CD8-positive, alpha-beta memory T cell (primary cell): ENCODE measurements around the gene STARD5. TPM values are rescaled to one million over a fixed set of nuclear protein-coding genes. Genes with fewer than 3 reads are reported as not detected.

Experiments
- CTCF ChIA-PET: fragments of 350-600 bp; sonication (Branson Sonifier 250); formaldehyde crosslinking; loops from one replicate; lab custom pipeline; 2021; ENCODE audit warnings: antibody characterized with exemption; lab: Charles Lee
- POLR2A ChIA-PET: fragments of 350-600 bp; sonication (Branson Sonifier 250); formaldehyde crosslinking; loops from one replicate; lab custom pipeline; 2021; ENCODE audit warnings: antibody characterized with exemption; lab: Charles Lee
- DNase-seq, 5 donors: peaks; one replicate each; pipeline versions ENCODE4 v3.0.0 to v3.0.0-alpha.2; 2020 to 2022; ENCODE audit warnings: mixed read lengths in 1 of 5
- H3K27ac ChIP-seq: one replicate; pipeline ENCODE4 v1.7.0; 2013; ENCODE audit warnings: low read depth, mild to moderate bottlenecking, low read length, moderate library complexity
- H3K27me3 ChIP-seq: 2 replicates; pipeline ENCODE4 v1.7.0; 2013; ENCODE audit warnings: low read length, mild to moderate bottlenecking; ENCODE audit not compliant: insufficient read depth, poor library complexity, severe bottlenecking
- H3K36me3 ChIP-seq: 2 replicates; pipeline ENCODE4 v1.7.0; 2013; ENCODE audit warnings: mild to moderate bottlenecking, low read length, moderate library complexity; ENCODE audit not compliant: insufficient read depth
- H3K4me1 ChIP-seq: 2 replicates; pipeline ENCODE4 v1.7.0; 2013; ENCODE audit warnings: mild to moderate bottlenecking, low read length, moderate library complexity; ENCODE audit not compliant: insufficient read depth
- H3K4me3 ChIP-seq: 2 replicates; pipeline ENCODE4 v1.7.0; 2013; ENCODE audit warnings: mild to moderate bottlenecking, low read length
- H3K9me3 ChIP-seq: 2 replicates; pipeline ENCODE4 v1.7.0; 2013; ENCODE audit warnings: mild to moderate bottlenecking, low read length
- H3K27ac Mint-ChIP-seq, 8 donors: one replicate each; pipeline ENCODE4 v1.8.0; 2020 to 2021; ENCODE audit warnings: mixed read lengths in 8 of 8, mild to moderate bottlenecking in 6 of 8, inconsistent platforms in 3 of 8, moderate library complexity in 3 of 8
- H3K27me3 Mint-ChIP-seq, 2 donors: one replicate each; pipeline ENCODE4 v1.8.0; 2020 to 2021; ENCODE audit warnings: mixed read lengths in 2 of 2, mild to moderate bottlenecking in 1 of 2, moderate library complexity in 1 of 2
- H3K36me3 Mint-ChIP-seq, 3 donors: one replicate each; pipeline ENCODE4 v1.8.0; 2020 to 2021; ENCODE audit warnings: mixed read lengths in 3 of 3, inconsistent platforms in 1 of 3, mild to moderate bottlenecking in 1 of 3
- H3K4me1 Mint-ChIP-seq, 3 donors: one replicate each; pipeline ENCODE4 v1.8.0; 2020 to 2021; ENCODE audit warnings: mixed read lengths in 3 of 3, inconsistent platforms in 1 of 3, mild to moderate bottlenecking in 1 of 3
- H3K4me3 Mint-ChIP-seq, 7 donors: one replicate each; pipeline ENCODE4 v1.8.0; 2020 to 2021; ENCODE audit warnings: mixed read lengths in 7 of 7, mild to moderate bottlenecking in 6 of 7, moderate library complexity in 4 of 7, inconsistent platforms in 2 of 7
- H3K9me3 Mint-ChIP-seq, 5 donors: one replicate each; pipeline ENCODE4 v1.8.0; 2020 to 2022; ENCODE audit warnings: mixed read lengths in 5 of 5, mild to moderate bottlenecking in 3 of 5, moderate library complexity in 2 of 5, inconsistent platforms in 1 of 5
- polyA plus RNA-seq: library from polyadenylated mRNA; unstranded; fragments of 300-500 nt; fragmentation: Illumina TruSeq; gene quantifications from one replicate; pipeline ENCODE4 v1.2.3, GENCODE V29; 2021
- total RNA-seq, 2 experiments: library from RNA; stranded (reverse); gene quantifications; one replicate each; pipeline ENCODE4 v1.2.3, GENCODE V29; 2021

The STARD5 gene
- total and polyA plus RNA-seq, 3 experiments from 2014 or later, result 2.6 to 5.8 (median 4.4) TPM

- Mint-ChIP-seq H3K36me3 (peaks cover 10 to 90% (median 28%) of the 10 kb centered on the region in 3 donors), H3K27ac (peak overlapping the region; percentile 9 to 99 (median 75)), H3K4me1 (peaks cover 64 to 94% (median 85%) of the 10 kb centered on the region in 3 donors), H3K4me3 (no peak overlapping the region), H3K9me3 (no peaks in the 10 kb centered on the region), H3K27me3 (no peaks in the 10 kb centered on the region)
- DNase-seq, result no peak
- Histone ChIP-seq H3K9me3 (no peaks in the 10 kb centered on the region), H3K36me3 (peaks cover 50% of the 10 kb centered on the region), H3K27ac (no peak overlapping the region), H3K27me3 (no peaks in the 10 kb centered on the region), H3K4me3 (no peak overlapping the region), H3K4me1 (peaks cover 50% of the 10 kb centered on the region)
- CTCF ChIA-PET, result interaction anchor here (1.5 to 1.7 kb wide), 3 partner anchors 9 to 35 kb away, joined by 4 read pairs; no protein-coding TSS in a partner anchor
- POLR2A ChIA-PET, result interaction anchor here (0.9 to 2.4 kb wide), 6 partner anchors 8 to 35 kb away, joined by 3 to 17 read pairs (median 4); no protein-coding TSS in a partner anchor
These were observed 13.5 kb downstream of the STARD5 start for GRCh38 chr15:81310480-81310879.

DNA sequence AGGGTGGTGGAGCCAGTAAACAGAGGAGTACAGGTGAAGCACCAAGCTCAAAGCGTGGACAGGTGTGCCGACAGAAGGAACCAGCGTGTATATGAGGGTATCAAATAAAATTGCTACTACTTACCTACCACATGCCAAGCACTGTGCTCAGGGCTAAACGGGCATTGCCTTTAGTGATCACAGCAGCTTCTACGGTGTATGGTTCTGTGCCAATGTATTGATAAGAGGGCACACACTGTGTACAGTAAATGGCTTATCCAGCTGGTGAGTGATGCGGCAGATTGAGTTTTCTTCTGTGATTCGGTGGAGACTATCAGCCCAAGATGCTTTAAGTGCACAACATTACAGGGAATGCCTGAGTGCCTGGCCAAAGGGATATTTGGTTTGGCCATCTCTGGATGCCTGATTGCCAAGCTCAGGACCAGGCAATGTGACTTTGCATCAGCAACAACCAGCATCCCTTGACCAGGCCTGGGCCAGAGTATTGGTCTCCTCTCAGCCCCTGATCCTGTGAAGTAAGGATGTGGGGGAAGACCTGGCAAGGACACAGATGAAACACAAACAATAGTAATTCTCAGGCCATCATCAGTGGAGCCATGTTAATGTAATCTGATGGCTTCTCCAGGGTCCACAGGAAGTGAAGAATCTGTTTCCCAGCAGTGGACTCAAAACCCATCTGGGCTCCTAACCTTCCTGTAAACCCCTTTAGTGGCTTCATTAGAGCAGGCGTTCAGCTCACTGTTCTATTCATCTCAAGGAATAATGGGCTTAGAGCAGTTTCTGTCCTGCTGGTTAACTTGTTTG, 14.1 kb downstream of the STARD5 start:
- Mint-ChIP-seq H3K4me1 (peaks cover 64 to 94% (median 85%) of the 10 kb centered on the region in 3 donors), H3K9me3 (no peaks in the 10 kb centered on the region), H3K36me3 (peaks cover 10 to 91% (median 28%) of the 10 kb centered on the region in 3 donors), H3K27ac (peak overlapping the region; percentile 36 to 99 (median 82)), H3K4me3 (no peak overlapping the region), H3K27me3 (no peaks in the 10 kb centered on the region)
- H3K4me1 ChIP-seq, result peaks cover 50% of the 10 kb centered on the region
- H3K36me3 ChIP-seq, result peaks cover 56% of the 10 kb centered on the region
- H3K27me3 ChIP-seq, result no peaks in the 10 kb centered on the region
- CTCF ChIA-PET, result interaction anchor here (0.7 to 3.1 kb wide), 6 partner anchors 11 to 91 kb away, joined by 3 to 19 read pairs (median 8); no protein-coding TSS in a partner anchor
- POLR2A ChIA-PET, result interaction anchor here (1.0 to 2.4 kb wide), 4 partner anchors 11 to 16 kb away, joined by 3 to 17 read pairs (median 7); partner anchors contain the start of gene STARD5
- no peak for DNase-seq
- no peak overlapping the region for H3K27ac ChIP-seq
- H3K9me3 ChIP-seq, result no peaks in the 10 kb centered on the region
- no peak overlapping the region for H3K4me3 ChIP-seq

DNA sequence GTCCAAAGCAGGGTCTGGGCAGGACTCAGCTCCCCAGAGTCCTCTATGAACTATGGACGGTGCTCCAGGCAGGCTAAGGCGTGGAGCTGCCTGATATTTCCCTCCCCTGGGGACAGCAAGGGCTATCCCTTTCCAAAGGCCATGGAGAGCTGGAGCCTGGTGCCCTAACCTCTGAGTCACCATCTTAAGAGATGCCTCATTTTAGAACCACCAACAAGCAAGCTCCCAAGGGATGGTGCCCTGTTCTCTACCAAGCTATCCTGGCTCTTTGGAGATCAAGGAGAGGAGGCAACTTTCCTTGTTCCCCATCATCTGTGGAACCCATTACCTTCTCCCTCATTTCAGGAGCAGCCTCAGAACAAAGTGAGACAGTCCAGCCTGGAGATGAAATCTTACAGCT, 15.7 kb downstream of the STARD5 start:
- Histone ChIP-seq H3K4me3 (no peak overlapping the region), H3K27me3 (no peaks in the 10 kb centered on the region), H3K27ac (no peak overlapping the region), H3K36me3 (peaks cover 72% of the 10 kb centered on the region), H3K9me3 (no peaks in the 10 kb centered on the region), H3K4me1 (peaks cover 64% of the 10 kb centered on the region)
- no peak overlapping the region for H3K4me3 Mint-ChIP-seq
- H3K27ac Mint-ChIP-seq, result peak overlapping the region in 7 of 8 donors; percentile 26 to 100 (median 74)
- peaks cover 24 to 98% (median 38%) of the 10 kb centered on the region in 3 donors for H3K36me3 Mint-ChIP-seq
- no peaks in the 10 kb centered on the region for H3K9me3 Mint-ChIP-seq
- no peaks in the 10 kb centered on the region for H3K27me3 Mint-ChIP-seq
- POLR2A ChIA-PET, result interaction anchor here (1.4 to 2.4 kb wide), 3 partner anchors 9 to 16 kb away, joined by 5 to 17 read pairs (median 9); partner anchors contain the start of gene STARD5
- CTCF ChIA-PET, result interaction anchor here (0.8 to 3.1 kb wide), 10 partner anchors 9 to 42 kb away, joined by 3 to 19 read pairs (median 4); partner anchors contain the start of gene STARD5
- DNase-seq, result no peak
- peaks cover 75 to 99% (median 91%) of the 10 kb centered on the region in 3 donors for H3K4me1 Mint-ChIP-seq

GRCh38 chr15:81304226-81304625, 19.7 kb downstream of the STARD5 start:
- POLR2A ChIA-PET, result interaction anchor here (1.3 to 1.5 kb wide), 2 partner anchors 8 to 11 kb away, joined by 3 to 4 read pairs; no protein-coding TSS in a partner anchor
- H3K4me1 ChIP-seq, result peaks cover 69% of the 10 kb centered on the region

GRCh38 chr15:81303244-81304225, 20.4 kb downstream of the STARD5 start:
- ChIA-PET POLR2A (interaction anchor here (0.6 to 1.5 kb wide), 7 partner anchors 7 to 28 kb away, joined by 3 to 10 read pairs (median 4); partner anchors contain the start of gene STARD5), CTCF (interaction anchor here (0.9 to 4.0 kb wide), 7 partner anchors 20 to 37 kb away, joined by 3 to 31 read pairs (median 3); partner anchors contain the start of gene STARD5)
- Histone ChIP-seq H3K36me3 (peaks cover 90% of the 10 kb centered on the region), H3K27ac (no peak overlapping the region), H3K27me3 (no peaks in the 10 kb centered on the region), H3K4me3 (peak overlapping the region; percentile 85), H3K9me3 (no peaks in the 10 kb centered on the region), H3K4me1 (peaks cover 69% of the 10 kb centered on the region)
- peak overlapping the region; percentile 90 to 100 (median 97) for H3K27ac Mint-ChIP-seq
- H3K4me1 Mint-ChIP-seq, result peaks cover 69 to 80% (median 78%) of the 10 kb centered on the region in 3 donors
- H3K27me3 Mint-ChIP-seq, result no peaks in the 10 kb centered on the region
- H3K4me3 Mint-ChIP-seq, result peak overlapping the region; percentile 96 to 100 (median 99)
- H3K9me3 Mint-ChIP-seq, result no peaks in the 10 kb centered on the region
- peaks cover 56 to 100% (median 61%) of the 10 kb centered on the region in 3 donors for H3K36me3 Mint-ChIP-seq
- peak in 1 of 5 donors; percentile 62 for DNase-seq

More at GRCh38 chr15:81304226-81304625, 19.7 kb downstream of the STARD5 start:
- Mint-ChIP-seq H3K4me3 (peak overlapping the region; percentile 80 to 100 (median 99)), H3K4me1 (peaks cover 72 to 87% (median 82%) of the 10 kb centered on the region in 3 donors), H3K36me3 (peaks cover 57 to 100% (median 60%) of the 10 kb centered on the region in 3 donors), H3K27me3 (no peaks in the 10 kb centered on the region), H3K9me3 (no peaks in the 10 kb centered on the region), H3K27ac (peak overlapping the region; percentile 90 to 100 (median 95))
- no peak overlapping the region for H3K4me3 ChIP-seq
- no peak overlapping the region for H3K27ac ChIP-seq
- CTCF ChIA-PET, result interaction anchor here (0.9 to 4.0 kb wide), 5 partner anchors 19 to 33 kb away, joined by 3 to 31 read pairs (median 3); partner anchors contain the start of gene STARD5
- no peaks in the 10 kb centered on the region for H3K9me3 ChIP-seq
- peaks cover 97% of the 10 kb centered on the region for H3K36me3 ChIP-seq
- no peak for DNase-seq
- H3K27me3 ChIP-seq, result no peaks in the 10 kb centered on the region

DNA sequence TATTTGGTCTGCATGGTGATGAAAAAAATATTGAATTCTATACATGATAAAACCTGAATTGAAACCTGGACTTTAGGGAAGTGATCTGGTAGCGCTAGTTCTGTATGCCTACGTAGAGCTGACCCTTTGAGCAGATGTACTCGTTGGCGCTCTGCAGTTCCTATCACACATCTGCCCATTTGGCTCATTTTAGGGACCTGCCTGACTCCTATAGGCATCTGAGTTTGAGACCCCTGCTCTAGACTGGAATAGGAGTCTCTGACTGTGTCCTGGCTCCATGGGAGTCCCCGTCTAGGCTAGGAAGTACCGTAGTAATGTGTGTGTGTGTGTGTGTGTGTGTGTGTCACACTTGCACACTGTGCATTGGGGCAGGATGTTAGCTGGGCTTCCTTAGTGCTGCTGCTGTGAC, 21.2 kb downstream of the STARD5 start:
- Histone ChIP-seq H3K36me3 (peaks cover 89% of the 10 kb centered on the region), H3K27me3 (no peaks in the 10 kb centered on the region), H3K27ac (peak overlapping the region; percentile 45), H3K9me3 (no peaks in the 10 kb centered on the region), H3K4me3 (peak overlapping the region; percentile 85), H3K4me1 (peaks cover 69% of the 10 kb centered on the region)
- H3K36me3 Mint-ChIP-seq, result peaks cover 57 to 100% (median 63%) of the 10 kb centered on the region in 3 donors
- peak overlapping the region; percentile 96 to 100 (median 99) for H3K4me3 Mint-ChIP-seq
- CTCF ChIA-PET, result interaction anchor here (1.2 to 4.0 kb wide), 6 partner anchors 11 to 37 kb away, joined by 3 to 31 read pairs (median 7); no protein-coding TSS in a partner anchor
- no peaks in the 10 kb centered on the region for H3K9me3 Mint-ChIP-seq
- DNase-seq, result no peak
- peak overlapping the region; percentile 90 to 100 (median 97) for H3K27ac Mint-ChIP-seq
- POLR2A ChIA-PET, result interaction anchor here (0.6 to 1.5 kb wide), 6 partner anchors 8 to 27 kb away, joined by 3 to 10 read pairs (median 4); partner anchors contain the start of gene STARD5
- H3K27me3 Mint-ChIP-seq, result no peaks in the 10 kb centered on the region
- peaks cover 69 to 73% (median 73%) of the 10 kb centered on the region in 3 donors for H3K4me1 Mint-ChIP-seq
